Osteoblast (primary cell): ENCODE data around the gene DPP10. TPM values are rescaled to one million over a fixed set of nuclear protein-coding genes. Genes with fewer than 3 reads are reported as not detected.

Experiments used
- DNase-seq: peaks from one replicate; pipeline ENCODE4 v3.0.0; 2011; ENCODE audit warnings: low spot score, mixed read lengths; ENCODE audit not compliant: insufficient read length; ENCODE audit errors: missing footprints
- H2AFZ ChIP-seq: 2 replicates; pipeline ENCODE4 v1.6.0; 2011; ENCODE audit warnings: mild to moderate bottlenecking, low read length
- H3K27ac ChIP-seq: 2 replicates; pipeline ENCODE4 v1.5.1; 2011; ENCODE audit warnings: mild to moderate bottlenecking, low read depth, low read length, moderate library complexity
- H3K27me3 ChIP-seq: 2 replicates; pipeline ENCODE4 v1.6.0; 2012; ENCODE audit warnings: mild to moderate bottlenecking, control low read depth, inconsistent platforms, low read length, moderate library complexity; ENCODE audit not compliant: insufficient read depth
- H3K36me3 ChIP-seq: 2 replicates; pipeline ENCODE4 v1.5.1; 2011; ENCODE audit warnings: mild to moderate bottlenecking, low read length, control low read depth, moderate library complexity; ENCODE audit not compliant: insufficient read depth
- H3K4me1 ChIP-seq: 2 replicates; pipeline ENCODE4 v1.5.1; 2011; ENCODE audit warnings: mild to moderate bottlenecking, low read length, control low read depth, moderate library complexity; ENCODE audit not compliant: insufficient read depth
- H3K4me2 ChIP-seq: 2 replicates; pipeline ENCODE4 v1.6.0; 2011; ENCODE audit warnings: mild to moderate bottlenecking, low read length; ENCODE audit not compliant: insufficient read depth
- H3K4me3 ChIP-seq: fragments of 200-600 bp; sonication (generic); 3 replicates; pipeline ENCODE4 v1.5.1; 2012; ENCODE audit warnings: mild to moderate bottlenecking, low read length, inconsistent platforms; ENCODE audit not compliant: insufficient read depth
- H3K79me2 ChIP-seq: 2 replicates; pipeline ENCODE4 v1.6.0; 2012; ENCODE audit warnings: mild to moderate bottlenecking, low read length, control low read depth, inconsistent platforms; ENCODE audit not compliant: insufficient read depth
- H3K9me3 ChIP-seq: 2 replicates; pipeline ENCODE4 v1.5.1; 2011; ENCODE audit warnings: low read depth, low read length, control low read depth
- H4K20me1 ChIP-seq: 2 replicates; pipeline ENCODE4 v1.6.0; 2012; ENCODE audit warnings: mild to moderate bottlenecking, low read length, control low read depth; ENCODE audit not compliant: insufficient read depth
- CTCF ChIP-seq: IDR thresholded peaks from 2 replicates; pipeline ENCODE4 v1.5.1; 2011; ENCODE audit warnings: mild to moderate bottlenecking, low read depth, low read length, moderate library complexity; ENCODE audit errors: extremely low read depth
- total RNA-seq: library from RNA; depleted of rRNA; stranded (reverse); fragments of >200 nt; gene quantifications from 2 replicates; pipeline ENCODE4 v1.2.3, GENCODE V29; 2012

The DPP10 gene
- total RNA-seq, 1 donor, result not detected

DNA sequence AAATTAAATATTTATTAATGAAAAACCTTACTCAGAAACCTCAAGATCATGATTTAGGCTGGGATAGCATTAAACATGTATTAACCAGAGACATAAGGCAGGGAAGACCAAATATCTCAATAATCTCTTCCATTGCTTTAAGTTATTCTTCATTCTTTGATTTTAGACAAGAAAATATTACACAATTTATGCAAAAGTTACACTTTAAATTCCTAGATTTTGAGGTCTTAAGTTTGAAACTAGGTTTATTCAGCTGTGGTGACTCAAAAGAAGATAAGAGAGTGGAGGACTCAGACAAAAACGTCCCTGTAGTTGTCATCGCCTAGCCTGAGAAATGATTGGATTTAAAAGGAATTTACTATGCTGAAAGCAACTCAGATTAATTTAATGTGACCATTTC lies 1110.3 kb downstream of the DPP10 start:
- Histone ChIP-seq H2AFZ (no peak overlapping the region), H4K20me1 (no peaks in the 10 kb centered on the region), H3K27me3 (no peaks in the 10 kb centered on the region), H3K36me3 (no peaks in the 10 kb centered on the region), H3K79me2 (no peaks in the 10 kb centered on the region), H3K27ac (no peak overlapping the region), H3K4me2 (no peak overlapping the region), H3K4me1 (no peaks in the 10 kb centered on the region), H3K9me3 (no peaks in the 10 kb centered on the region), H3K4me3 (no peak overlapping the region)
- DNase-seq, result no peak
- TF ChIP-seq CTCF, result no peak

GRCh38 chr2:115554153-115554552 lies 1111.7 kb downstream of the DPP10 start:
- Histone ChIP-seq H3K79me2 (no peaks in the 10 kb centered on the region), H2AFZ (no peak overlapping the region), H3K36me3 (no peaks in the 10 kb centered on the region), H3K27ac (no peak overlapping the region), H3K27me3 (no peaks in the 10 kb centered on the region), H3K4me1 (no peaks in the 10 kb centered on the region), H3K4me3 (no peak overlapping the region), H3K9me3 (no peaks in the 10 kb centered on the region), H4K20me1 (no peaks in the 10 kb centered on the region), H3K4me2 (no peak overlapping the region)
- no peak for DNase-seq
- TF ChIP-seq CTCF, result no peak

DNA sequence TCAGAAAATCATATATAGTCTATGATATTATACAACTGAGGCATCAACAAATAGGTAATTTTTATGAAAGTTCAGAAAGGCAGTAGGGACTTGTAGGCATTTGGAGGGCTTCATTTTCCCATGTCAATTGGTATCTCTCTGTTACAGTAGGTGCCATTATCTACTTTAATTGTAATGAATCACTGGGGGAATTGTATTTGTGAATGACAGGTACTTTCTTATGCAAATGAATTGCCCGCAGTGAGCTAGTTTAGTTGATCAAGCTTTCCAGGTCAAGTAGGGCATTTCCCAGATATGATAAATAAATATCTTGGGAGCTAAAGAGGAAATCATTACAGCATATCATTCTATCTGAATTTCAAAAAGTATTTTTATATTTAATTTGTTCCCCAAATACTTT lies 1116.3 kb downstream of the DPP10 start:
- DNase-seq, result no peak
- no peak overlapping the region for H3K4me2 ChIP-seq
- no peak overlapping the region for H3K27ac ChIP-seq
- H2AFZ ChIP-seq, result no peak overlapping the region
- no peaks in the 10 kb centered on the region for H3K36me3 ChIP-seq
- H3K4me1 ChIP-seq, result no peaks in the 10 kb centered on the region
- H4K20me1 ChIP-seq, result no peaks in the 10 kb centered on the region
- no peak overlapping the region for H3K4me3 ChIP-seq
- no peaks in the 10 kb centered on the region for H3K9me3 ChIP-seq
- H3K27me3 ChIP-seq, result no peaks in the 10 kb centered on the region
- no peak for TF ChIP-seq CTCF
- no peaks in the 10 kb centered on the region for H3K79me2 ChIP-seq

GRCh38 chr2:115560666-115561065 lies 1118.2 kb downstream of the DPP10 start:
- peak; percentile 23 for DNase-seq

More at GRCh38 chr2:115560666-115561065, 1118.2 kb downstream of the DPP10 start:
- Histone ChIP-seq H3K4me3 (no peak overlapping the region), H3K79me2 (no peaks in the 10 kb centered on the region), H3K4me2 (no peak overlapping the region), H3K27me3 (no peaks in the 10 kb centered on the region), H3K4me1 (no peaks in the 10 kb centered on the region), H3K9me3 (no peaks in the 10 kb centered on the region), H4K20me1 (no peaks in the 10 kb centered on the region), H3K27ac (no peak overlapping the region), H2AFZ (no peak overlapping the region), H3K36me3 (no peaks in the 10 kb centered on the region)
- no peak for TF ChIP-seq CTCF
